Endothelial cell of umbilical vein (primary cell): ENCODE data around the gene ALPK1.

Source experiments
- EZH2 ChIP-seq: IDR thresholded peaks from 2 replicates; pipeline ENCODE4 v1.6.1; 2012; ENCODE audit warnings: borderline replicate concordance, low read depth, mild to moderate bottlenecking, moderate library complexity, low read length, inconsistent platforms; ENCODE audit not compliant: severe bottlenecking
- FOS ChIP-seq: IDR thresholded peaks from 2 replicates; pipeline ENCODE4 v1.6.1; 2011; ENCODE audit warnings: mild to moderate bottlenecking, low read length, moderate library complexity, borderline replicate concordance; ENCODE audit not compliant: insufficient read depth
- JUN ChIP-seq: IDR thresholded peaks from 2 replicates; pipeline ENCODE4 v1.6.1; 2011; ENCODE audit warnings: borderline replicate concordance, low read depth; ENCODE audit not compliant: insufficient read length, insufficient read depth
- MYC ChIP-seq: IDR thresholded peaks from one replicate; pipeline ENCODE4 v1.6.1; 2011; ENCODE audit warnings: mild to moderate bottlenecking, low read depth, low read length
- POLR2A ChIP-seq: IDR thresholded peaks from 2 replicates; pipeline ENCODE4 v1.6.1; 2012; ENCODE audit warnings: low read depth, mild to moderate bottlenecking, control low read depth, low read length
- POLR2AphosphoS5 ChIP-seq: IDR thresholded peaks from 2 replicates; pipeline ENCODE4 v1.6.1; 2012; ENCODE audit warnings: low read depth, mild to moderate bottlenecking, control low read depth, low read length, moderate library complexity; ENCODE audit not compliant: insufficient read depth
- TF ChIP-seq, protein P1 (sequence below), 2 donors: IDR thresholded peaks; 1 replicate in 1 of 2; 2 replicates in 1 of 2; pipeline ENCODE4 v1.5.1; 2011; ENCODE audit warnings: low read length in 2 of 2, mild to moderate bottlenecking in 2 of 2, moderate library complexity in 2 of 2, control low read depth in 1 of 2, inconsistent platforms in 1 of 2, low read depth in 1 of 2; ENCODE audit not compliant: insufficient read depth in 1 of 2; ENCODE audit errors: extremely low read depth in 1 of 2
- TF ChIP-seq, protein P2 (sequence below): IDR thresholded peaks from 2 replicates; pipeline ENCODE4 v1.6.1; 2011; ENCODE audit not compliant: insufficient read depth, insufficient read length

DNA sequence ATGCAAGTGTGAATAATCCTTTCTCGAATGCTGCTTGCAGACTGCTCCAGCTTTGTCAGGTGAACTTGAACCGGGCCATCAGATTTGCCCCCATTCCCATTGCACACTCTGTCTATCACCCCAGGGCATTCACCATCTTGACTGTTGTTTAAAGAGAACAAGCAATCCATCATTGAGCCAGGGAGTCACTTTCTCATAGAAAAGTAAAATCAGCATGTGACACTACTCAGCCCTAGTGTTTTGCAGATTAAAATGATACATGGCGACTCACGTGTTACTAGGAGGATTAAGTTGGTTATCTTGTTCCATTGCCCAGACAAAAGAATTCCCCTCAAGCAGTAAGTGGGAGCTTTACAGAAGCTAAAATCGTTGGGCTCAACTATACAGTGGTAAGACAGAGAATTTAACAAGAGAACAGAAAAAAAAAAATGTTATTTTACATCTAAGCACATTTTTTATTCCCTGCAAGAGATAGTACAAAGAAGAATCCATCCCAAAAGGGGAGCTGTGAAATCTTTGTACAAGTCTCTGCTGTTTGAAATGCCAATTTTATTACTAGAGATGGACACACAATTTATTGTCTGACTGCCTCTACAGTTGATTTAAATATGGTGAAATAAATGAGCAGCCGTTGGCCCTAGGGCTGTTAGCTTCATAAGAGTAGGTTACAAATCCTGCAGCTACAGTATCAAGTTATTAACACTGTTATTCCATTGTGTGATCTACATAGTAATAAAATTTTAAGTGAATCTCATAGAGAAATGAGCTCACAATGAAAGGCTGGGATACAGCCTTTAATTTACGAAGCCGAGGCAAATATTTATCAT lies 151.3 kb downstream of the ALPK1 start:
- TF ChIP-seq, protein P1, sequence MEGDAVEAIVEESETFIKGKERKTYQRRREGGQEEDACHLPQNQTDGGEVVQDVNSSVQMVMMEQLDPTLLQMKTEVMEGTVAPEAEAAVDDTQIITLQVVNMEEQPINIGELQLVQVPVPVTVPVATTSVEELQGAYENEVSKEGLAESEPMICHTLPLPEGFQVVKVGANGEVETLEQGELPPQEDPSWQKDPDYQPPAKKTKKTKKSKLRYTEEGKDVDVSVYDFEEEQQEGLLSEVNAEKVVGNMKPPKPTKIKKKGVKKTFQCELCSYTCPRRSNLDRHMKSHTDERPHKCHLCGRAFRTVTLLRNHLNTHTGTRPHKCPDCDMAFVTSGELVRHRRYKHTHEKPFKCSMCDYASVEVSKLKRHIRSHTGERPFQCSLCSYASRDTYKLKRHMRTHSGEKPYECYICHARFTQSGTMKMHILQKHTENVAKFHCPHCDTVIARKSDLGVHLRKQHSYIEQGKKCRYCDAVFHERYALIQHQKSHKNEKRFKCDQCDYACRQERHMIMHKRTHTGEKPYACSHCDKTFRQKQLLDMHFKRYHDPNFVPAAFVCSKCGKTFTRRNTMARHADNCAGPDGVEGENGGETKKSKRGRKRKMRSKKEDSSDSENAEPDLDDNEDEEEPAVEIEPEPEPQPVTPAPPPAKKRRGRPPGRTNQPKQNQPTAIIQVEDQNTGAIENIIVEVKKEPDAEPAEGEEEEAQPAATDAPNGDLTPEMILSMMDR (IDR thresholded peaks at IDR 0.05; ENCODE audit: extremely low read depth in 1 of 2, insufficient read depth in 1 of 2, low read depth in 1 of 2, low read length in 2 of 2) = no peak
- TF ChIP-seq POLR2A (no peak), EZH2 (no peak), JUN (no peak), MYC (no peak), POLR2AphosphoS5 (no peak), FOS (no peak)
- TF ChIP-seq, protein P2, sequence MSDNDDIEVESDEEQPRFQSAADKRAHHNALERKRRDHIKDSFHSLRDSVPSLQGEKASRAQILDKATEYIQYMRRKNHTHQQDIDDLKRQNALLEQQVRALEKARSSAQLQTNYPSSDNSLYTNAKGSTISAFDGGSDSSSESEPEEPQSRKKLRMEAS = no peak
